GM19099 (cell line): ENCODE results near the gene MRPL22.

Source experiments
- POLR2A ChIP-seq: IDR thresholded peaks from 3 replicates; pipeline ENCODE4 v1.6.1; 2011; ENCODE audit warnings: low read depth; ENCODE audit not compliant: insufficient read length; ENCODE audit errors: extremely low read depth

The MRPL22 gene

GRCh38 chr5:155015239-155015638 is 74.4 kb downstream of the MRPL22 start:
- no peak for TF ChIP-seq POLR2A

- no peak for TF ChIP-seq POLR2A
Measured at GRCh38 chr5:155017610-155018009, 76.7 kb downstream of the MRPL22 start.
